ENCODE data around the gene CDC34.
A peak's percentile ranks its signal among the peaks of the same experiment; 100 is the strongest.

GRCh38 chr19:572743-573518, 41.4 kb downstream of the CDC34 start:
- 0 out of 4 replicates have a peak, but pooled peaks of 1 of the 2 experiments have one; percentile 9 for TF ChIP-seq SIN3A (IDR thresholded peaks at IDR 0.05; ENCODE audit: borderline replicate concordance in 2 of 2, control insufficient read depth in 1 of 2, low read depth in 2 of 2, low read length in 2 of 2)
- TF ChIP-seq CTCF (IDR thresholded peaks at IDR 0.05 in 2 of 3, conservative IDR thresholded peaks at IDR 0.05 in 1 of 3; ENCODE audit: insufficient read depth in 2 of 3, low read depth in 1 of 3, low read length in 3 of 3) = no peak
- TF ChIP-seq EZH2 (IDR thresholded peaks at IDR 0.05; ENCODE audit: borderline replicate concordance, low read depth, low read length) = no peak
- no peak for TF ChIP-seq CBX5 (IDR thresholded peaks at IDR 0.05; ENCODE audit: borderline replicate concordance, low read depth)
- TF ChIP-seq, protein P1, sequence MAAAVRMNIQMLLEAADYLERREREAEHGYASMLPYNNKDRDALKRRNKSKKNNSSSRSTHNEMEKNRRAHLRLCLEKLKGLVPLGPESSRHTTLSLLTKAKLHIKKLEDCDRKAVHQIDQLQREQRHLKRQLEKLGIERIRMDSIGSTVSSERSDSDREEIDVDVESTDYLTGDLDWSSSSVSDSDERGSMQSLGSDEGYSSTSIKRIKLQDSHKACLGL (CRISPR knock-in tag; IDR thresholded peaks at IDR 0.05; ENCODE audit: borderline replicate concordance, poor library complexity, severe bottlenecking) = no peak
- no peak for TF ChIP-seq PHF8 (IDR thresholded peaks at IDR 0.05; ENCODE audit: borderline replicate concordance, low read length)
- no peak for TF ChIP-seq GATA2 (CRISPR knock-in tag; IDR thresholded peaks at IDR 0.05)
- no peak for TF ChIP-seq ZZZ3 (IDR thresholded peaks at IDR 0.05)
- TF ChIP-seq ZEB2 (IDR thresholded peaks at IDR 0.05) = no peak
- no peak for TF ChIP-seq SRSF1 (IDR thresholded peaks at IDR 0.05; ENCODE audit: low read depth, low read length)
- no peak for TF ChIP-seq E2F1 (CRISPR knock-in tag; IDR thresholded peaks at IDR 0.05)
- TF ChIP-seq RCOR1 (IDR thresholded peaks at IDR 0.05; ENCODE audit: borderline replicate concordance in 1 of 2, low read depth in 2 of 2, low read length in 2 of 2) = no peak

All from K562 (cell line).